Spleen (tissue), 7 donors: Measurements from ENCODE around the gene STXBP1.

Source experiments
- CTCF ChIP-seq, 11 experiments: fragments of 200-600 bp in 7 of 11; fragments of 450-650 bp in 4 of 11; sonication (generic) in 4 of 11; IDR thresholded peaks in 8 of 11; conservative IDR thresholded peaks in 3 of 11; 1 replicate in 7 of 11; 2 replicates in 4 of 11; pipeline versions ENCODE4 v1.4.0 to v1.8.0; 2016 to 2021; ENCODE audit warnings: antibody characterized with exemption in 11 of 11, inconsistent platforms in 4 of 11, mild to moderate bottlenecking in 1 of 11
- POLR2A ChIP-seq, 3 donors: fragments of 450-650 bp; IDR thresholded peaks; one replicate each; pipeline ENCODE4 v1.5.1; 2017; ENCODE audit warnings: antibody characterized with exemption in 3 of 3, mild to moderate bottlenecking in 1 of 3
- POLR2AphosphoS5 ChIP-seq, 3 donors: sonication (generic); formaldehyde crosslinking; IDR thresholded peaks; one replicate each; pipeline ENCODE4 v1.5.1; 2017; ENCODE audit warnings: antibody characterized with exemption in 3 of 3
- donor health status: DM: no; HTN: no; CAD: no; lungs with moderate emphysema.
- donor health status: DM: no; HTN: no; CAD: no.
- donor health status: DM: no; HTN: no; CAD: no.

GRCh38 chr9:127637322-127637847 lies 25.3 kb downstream of the STXBP1 start:
- TF ChIP-seq CTCF (IDR thresholded peaks at IDR 0.05 in 8 of 11, conservative IDR thresholded peaks at IDR 0.05 in 3 of 11) (no peak), POLR2AphosphoS5 (IDR thresholded peaks at IDR 0.05) (no peak), POLR2A (IDR thresholded peaks at IDR 0.05) (no peak)
